ENCODE results near the gene GMDS.

GMDS gene

GRCh38 chr6:1634081-1634480 lies 611.3 kb downstream of the GMDS start:
- TF ChIP-seq CTCF (IDR thresholded peaks at IDR 0.05; ENCODE audit: insufficient read depth, low read depth, low read length, missing control alignments), result no peak
- H3K4me3 ChIP-seq (ENCODE audit: low read length), result no peak overlapping the region
- DNase-seq (ENCODE audit: low read depth), result no peak

- DNase-seq (ENCODE audit: low read depth), result no peak
- H3K4me3 ChIP-seq (ENCODE audit: low read length), result no peak overlapping the region
- TF ChIP-seq CTCF (IDR thresholded peaks at IDR 0.05; ENCODE audit: insufficient read depth, low read depth, low read length, missing control alignments), result no peak
Measured at GRCh38 chr6:1633366-1634021, 611.9 kb downstream of the GMDS start.

- H3K4me3 ChIP-seq (ENCODE audit: low read length), result no peak overlapping the region
- no peak for DNase-seq (ENCODE audit: low read depth)
- TF ChIP-seq CTCF (IDR thresholded peaks at IDR 0.05; ENCODE audit: insufficient read depth, low read depth, low read length, missing control alignments), result no peak
Measured at GRCh38 chr6:1631251-1631650, 614.2 kb downstream of the GMDS start.

GRCh38 chr6:1630771-1631217 lies 614.6 kb downstream of the GMDS start:
- DNase-seq (ENCODE audit: low read depth), result no peak
- H3K4me3 ChIP-seq (ENCODE audit: low read length), result no peak overlapping the region
- no peak for TF ChIP-seq CTCF (IDR thresholded peaks at IDR 0.05; ENCODE audit: insufficient read depth, low read depth, low read length, missing control alignments)

- DNase-seq (ENCODE audit: low read depth), result no peak
- no peak overlapping the region for H3K4me3 ChIP-seq (ENCODE audit: low read length)
- TF ChIP-seq CTCF (IDR thresholded peaks at IDR 0.05; ENCODE audit: insufficient read depth, low read depth, low read length, missing control alignments), result no peak
Measured at GRCh38 chr6:1630212-1630770, 615.1 kb downstream of the GMDS start.

GRCh38 chr6:1629316-1629715 lies 616.1 kb downstream of the GMDS start:
- TF ChIP-seq CTCF (IDR thresholded peaks at IDR 0.05; ENCODE audit: insufficient read depth, low read depth, low read length, missing control alignments), result no peak
- no peak overlapping the region for H3K4me3 ChIP-seq (ENCODE audit: low read length)
- no peak for DNase-seq (ENCODE audit: low read depth)

Measured in epithelial cell of esophagus (primary cell).